Eye (tissue), 1 donor: ENCODE measurements around the gene PLEKHS1.
"Not testable (repeated sequence)": the region's sequence is repeated elsewhere in the genome, so short reads cannot be mapped to it uniquely, and the experiment has no call there.

ENCODE experiments used
- DNase-seq: peaks from one replicate; pipeline ENCODE4 v3.0.0-alpha.2; 2015

PLEKHS1 gene

GRCh38 chr10:113802997-113803396 is 51.5 kb downstream of the PLEKHS1 start:
- no peak for DNase-seq

DNA sequence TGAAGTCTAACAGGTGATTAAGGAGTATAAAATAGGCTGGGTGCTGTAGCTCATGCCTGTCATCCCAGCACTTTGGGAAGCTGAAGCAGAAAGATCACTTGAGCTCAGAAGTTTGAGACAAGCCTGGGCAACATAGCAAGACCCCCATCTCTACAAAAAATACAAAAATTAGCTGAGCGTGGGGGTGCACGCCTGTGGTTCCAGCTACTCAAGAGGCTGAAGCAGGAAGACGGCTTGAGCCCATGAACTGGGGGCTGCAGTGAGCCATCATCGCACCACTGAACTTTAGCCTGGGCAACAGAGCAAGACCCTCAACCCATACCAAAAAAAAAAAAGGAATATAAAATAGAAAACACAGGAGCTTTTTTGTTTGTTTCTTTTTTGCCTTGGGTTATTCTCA is 55.0 kb downstream of the PLEKHS1 start:
- no peak for DNase-seq

DNA sequence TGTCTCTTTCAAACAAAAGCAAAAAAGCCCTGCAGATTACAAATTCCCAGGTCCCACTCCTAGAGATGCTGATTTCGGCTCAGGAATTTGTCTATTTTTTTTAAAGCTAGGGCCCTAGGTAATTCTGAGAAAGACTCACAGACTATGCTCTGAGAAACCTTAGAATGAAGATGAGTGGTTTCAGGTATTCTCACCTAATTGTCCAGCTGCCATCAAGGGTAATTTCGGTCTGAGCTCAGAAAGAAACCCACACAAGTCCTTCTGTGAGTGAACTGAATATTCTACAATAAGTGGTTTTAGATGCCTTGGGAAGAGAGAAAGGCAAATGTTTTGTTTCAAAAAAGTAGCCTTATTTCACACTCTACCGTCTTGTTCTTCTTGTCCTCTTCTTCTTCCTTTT is 56.7 kb downstream of the PLEKHS1 start:
- DNase-seq: no peak

- DNase-seq: not testable (repeated sequence)
These were observed 63.2 kb downstream of the PLEKHS1 start for GRCh38 chr10:113814700-113815099.

DNA sequence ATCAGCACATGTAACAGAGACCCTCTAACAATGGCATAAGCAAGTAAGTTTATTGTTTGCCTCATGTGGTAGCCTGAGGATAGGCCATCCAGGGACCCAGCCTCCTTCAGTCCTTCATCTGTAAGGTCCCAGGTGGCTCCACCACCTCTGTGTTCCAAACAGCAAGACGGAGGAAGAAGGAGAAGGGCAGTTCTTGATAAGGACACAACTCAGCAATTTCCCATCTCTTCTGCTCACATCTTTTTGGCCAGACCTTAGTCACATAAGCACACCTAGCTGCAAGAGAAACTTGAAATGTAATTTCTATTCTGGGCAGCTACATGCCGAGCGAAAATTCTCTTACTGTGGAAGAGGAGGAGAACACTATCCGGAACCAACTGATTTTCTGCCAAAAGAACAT is 68.5 kb downstream of the PLEKHS1 start:
- no peak for DNase-seq

DNA sequence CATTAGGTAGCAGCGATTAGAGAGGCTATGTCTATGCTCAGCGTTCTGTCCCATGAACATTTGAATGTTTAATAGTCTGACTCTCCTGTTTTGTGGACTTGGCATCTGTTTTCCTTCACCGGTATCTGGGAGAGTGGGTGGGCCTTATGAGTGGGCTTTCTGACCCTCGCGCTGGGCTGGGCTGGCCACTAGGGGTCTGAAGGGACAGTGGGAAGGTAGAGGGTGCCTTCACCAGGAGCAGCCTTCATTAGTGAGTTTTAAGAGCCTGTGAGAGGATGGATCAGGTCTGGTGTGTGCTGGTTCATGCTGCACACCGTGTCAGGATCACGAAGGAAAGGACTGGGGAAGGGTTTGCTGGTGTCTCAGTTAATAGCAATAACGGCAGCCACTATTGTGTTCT is 69.0 kb downstream of the PLEKHS1 start:
- no peak for DNase-seq

DNA sequence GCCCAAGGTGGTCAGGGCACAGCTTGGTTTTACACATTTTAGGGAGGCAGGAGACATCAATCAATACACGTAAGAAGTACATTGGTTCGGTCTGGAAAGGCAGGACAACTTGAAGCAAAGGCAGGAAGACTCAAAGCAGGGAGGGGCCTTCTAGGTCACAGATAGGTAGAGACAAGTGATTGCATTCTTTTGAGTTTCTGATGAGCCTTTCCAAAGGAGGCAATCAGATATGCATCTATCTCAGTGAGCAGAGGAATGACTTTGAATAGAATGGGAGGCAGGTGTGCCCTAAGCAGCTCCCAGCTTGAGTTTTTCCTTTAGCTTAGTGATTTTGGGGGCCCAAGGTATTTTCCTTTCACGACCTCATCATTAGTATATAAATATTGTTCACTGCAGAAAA is 69.8 kb downstream of the PLEKHS1 start:
- not testable (repeated sequence) for DNase-seq

GRCh38 chr10:113822174-113822573 is 70.7 kb downstream of the PLEKHS1 start:
- DNase-seq: no peak

DNA sequence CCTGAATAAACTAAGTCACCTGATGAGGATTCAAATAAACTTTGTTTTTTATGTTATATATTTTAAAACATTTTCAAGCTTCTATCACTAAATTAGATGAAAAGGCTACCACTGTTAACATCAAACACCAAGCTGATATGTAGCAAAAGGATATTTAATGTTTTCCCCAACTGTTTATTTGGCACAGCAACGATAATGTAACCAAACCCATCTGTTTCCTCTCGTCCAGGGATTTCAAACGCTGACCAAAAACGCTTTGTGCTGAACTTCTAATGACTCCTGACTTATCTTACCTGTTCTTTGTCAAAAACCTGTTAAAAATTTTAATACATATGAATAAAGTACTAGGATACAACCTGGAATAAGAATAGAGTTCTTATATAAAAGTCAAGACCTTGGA is 71.9 kb downstream of the PLEKHS1 start:
- no peak for DNase-seq

DNA sequence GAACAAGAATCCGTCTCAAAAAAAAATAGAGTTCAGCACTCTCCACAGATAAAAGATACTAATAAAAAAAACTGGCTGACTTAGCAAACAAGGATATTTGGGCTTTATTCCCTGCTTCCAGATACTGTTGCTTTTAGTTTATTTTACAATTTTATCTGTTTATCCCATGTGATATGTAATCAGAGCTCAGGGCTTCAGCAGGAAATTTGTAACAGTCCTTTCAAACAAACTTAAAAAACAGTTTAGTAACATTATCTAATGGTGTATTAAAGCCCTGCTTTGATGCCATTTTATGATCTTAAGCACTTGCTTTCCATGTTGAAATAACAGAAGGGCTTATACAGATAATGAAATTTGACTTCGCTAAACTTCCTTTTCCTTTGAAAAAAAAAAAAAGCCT is 74.3 kb downstream of the PLEKHS1 start:
- no peak for DNase-seq

DNA sequence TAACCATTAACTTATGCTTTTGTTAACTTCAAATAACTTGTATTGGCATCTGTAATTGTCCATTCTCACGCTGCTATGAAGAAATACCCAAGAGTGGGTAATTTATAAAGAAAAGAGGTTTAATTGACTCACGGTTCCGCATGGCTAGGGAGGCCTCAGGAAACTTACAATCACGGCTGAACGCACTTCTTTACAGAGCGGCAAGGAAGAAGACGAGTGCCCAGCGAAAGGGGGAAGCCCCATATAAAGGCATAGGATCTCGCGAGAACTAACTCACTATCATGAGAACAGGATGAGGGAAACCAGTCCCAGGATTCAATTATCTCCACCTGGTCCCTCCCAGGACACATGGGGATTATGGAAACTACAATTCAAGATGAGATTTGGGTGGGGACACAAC is 77.1 kb downstream of the PLEKHS1 start:
- not testable (repeated sequence) for DNase-seq
